GM19240 (cell line): ENCODE results near the gene BAMBI.

Source experiments
- DNase-seq: peaks from one replicate; pipeline ENCODE4 v3.0.0; 2011; ENCODE audit warnings: low spot score; ENCODE audit not compliant: insufficient read length

Gene BAMBI

GRCh38 chr10:28674782-28675181 is 2.5 kb upstream of the BAMBI start:
- DNase-seq: no peak

- no peak for DNase-seq
Measured at GRCh38 chr10:28676326-28676967, 874 bp upstream of the BAMBI start.

- DNase-seq: no peak
Measured at GRCh38 chr10:28677888-28678686, 766 bp downstream of the BAMBI start.

- no peak for DNase-seq
Measured at GRCh38 chr10:28678687-28679457, 1.6 kb downstream of the BAMBI start.

GRCh38 chr10:28679581-28680357 is 2.4 kb downstream of the BAMBI start:
- DNase-seq: no peak

- no peak for DNase-seq
Measured at GRCh38 chr10:28680358-28680752, 3.0 kb downstream of the BAMBI start.

GRCh38 chr10:28681291-28681763 is 4.0 kb downstream of the BAMBI start:
- DNase-seq: no peak

GRCh38 chr10:28681928-28682750 is 4.8 kb downstream of the BAMBI start:
- no peak for DNase-seq

GRCh38 chr10:28684157-28684985 is 7.0 kb downstream of the BAMBI start:
- no peak for DNase-seq

- DNase-seq: no peak
Measured at GRCh38 chr10:28684986-28685580, 7.8 kb downstream of the BAMBI start.

- no peak for DNase-seq
Measured at GRCh38 chr10:28685717-28686116, 8.4 kb downstream of the BAMBI start.

GRCh38 chr10:28686835-28687682 is 9.7 kb downstream of the BAMBI start:
- DNase-seq: no peak

- DNase-seq: no peak
Measured at GRCh38 chr10:28687683-28688001, 10.3 kb downstream of the BAMBI start.

GRCh38 chr10:28690545-28690944 is 13.2 kb downstream of the BAMBI start:
- no peak for DNase-seq

GRCh38 chr10:28691187-28691694 is 13.9 kb downstream of the BAMBI start:
- DNase-seq: no peak

- DNase-seq: no peak
Measured at GRCh38 chr10:28692050-28692449, 14.7 kb downstream of the BAMBI start.

GRCh38 chr10:28694530-28694929 is 17.2 kb downstream of the BAMBI start:
- no peak for DNase-seq

- DNase-seq: no peak
Measured at GRCh38 chr10:28698075-28698474, 20.8 kb downstream of the BAMBI start.
